ENCODE data around the gene TMEM164. TPM values are rescaled to one million over a fixed set of nuclear protein-coding genes. Genes with fewer than 3 reads are reported as not detected.
A peak's percentile ranks its signal among the peaks of the same experiment; 100 is the strongest.
"Not testable (repeated sequence)": the region's sequence is repeated elsewhere in the genome, so short reads cannot be mapped to it uniquely, and the experiment has no call there.

TMEM164 gene
- total RNA-seq, 1 donor from 2014 or later: 6.9 TPM

- FAIRE-seq (no peak), DNase-seq (ENCODE audit: low spot score in 2 of 2) (no peak)
Observed at GRCh38 chrX:110123331-110123782, 120.4 kb downstream of the TMEM164 start.

- FAIRE-seq (no peak), DNase-seq (ENCODE audit: low spot score in 2 of 2) (no peak)
Observed at GRCh38 chrX:110125446-110126162, 122.7 kb downstream of the TMEM164 start.

- FAIRE-seq (no peak), DNase-seq (ENCODE audit: low spot score in 2 of 2) (no peak)
Observed at GRCh38 chrX:110131031-110131430, 128.1 kb downstream of the TMEM164 start.

- DNase-seq (ENCODE audit: low spot score in 2 of 2) (no peak), FAIRE-seq (no peak)
Observed at GRCh38 chrX:110132450-110133114, 129.7 kb downstream of the TMEM164 start.

GRCh38 chrX:110133735-110134370 lies 130.9 kb downstream of the TMEM164 start:
- no peak for DNase-seq (ENCODE audit: low spot score in 2 of 2)
- FAIRE-seq: no peak

GRCh38 chrX:110135618-110136017 lies 132.7 kb downstream of the TMEM164 start:
- no peak for FAIRE-seq
- DNase-seq (ENCODE audit: low spot score in 2 of 2): no peak

- DNase-seq (ENCODE audit: low spot score in 2 of 2) (no peak), FAIRE-seq (no peak)
Observed at GRCh38 chrX:110136136-110136535, 133.2 kb downstream of the TMEM164 start.

GRCh38 chrX:110138557-110138956 lies 135.6 kb downstream of the TMEM164 start:
- FAIRE-seq: no peak
- DNase-seq (ENCODE audit: low spot score in 2 of 2): no peak

- DNase-seq (ENCODE audit: low spot score in 2 of 2) (no peak), FAIRE-seq (no peak)
Observed at GRCh38 chrX:110139172-110139571, 136.3 kb downstream of the TMEM164 start.

- DNase-seq (ENCODE audit: low spot score in 2 of 2) (no peak), FAIRE-seq (no peak)
Observed at GRCh38 chrX:110142096-110142495, 139.2 kb downstream of the TMEM164 start.

- DNase-seq (ENCODE audit: low spot score in 2 of 2) (no peak), FAIRE-seq (no peak)
Observed at GRCh38 chrX:110143454-110144210, 140.7 kb downstream of the TMEM164 start.

GRCh38 chrX:110145311-110145710 lies 142.4 kb downstream of the TMEM164 start:
- no peak for FAIRE-seq
- DNase-seq (ENCODE audit: low spot score in 2 of 2): no peak

- FAIRE-seq (no peak), DNase-seq (ENCODE audit: low spot score in 2 of 2) (no peak)
Observed at GRCh38 chrX:110145854-110146253, 142.9 kb downstream of the TMEM164 start.

- no peak for FAIRE-seq
Observed at GRCh38 chrX:110146521-110146920, 143.6 kb downstream of the TMEM164 start.

GRCh38 chrX:110153244-110153643 lies 150.3 kb downstream of the TMEM164 start:
- FAIRE-seq: no peak

More at GRCh38 chrX:110146521-110146920, 143.6 kb downstream of the TMEM164 start:
- DNase-seq (ENCODE audit: low spot score in 2 of 2): peak in 1 of 2 donors; percentile 27

GRCh38 chrX:110153896-110154295 lies 151.0 kb downstream of the TMEM164 start:
- DNase-seq (ENCODE audit: low spot score in 2 of 2) (no peak), FAIRE-seq (no peak)

More at GRCh38 chrX:110153244-110153643, 150.3 kb downstream of the TMEM164 start:
- DNase-seq (ENCODE audit: low spot score in 2 of 2): no peak

- not testable (repeated sequence) for FAIRE-seq; DNase-seq (ENCODE audit: low spot score in 2 of 2)
Observed at GRCh38 chrX:110154328-110154727, 151.4 kb downstream of the TMEM164 start.

GRCh38 chrX:110155759-110156158 lies 152.8 kb downstream of the TMEM164 start:
- DNase-seq (ENCODE audit: low spot score in 2 of 2) (no peak), FAIRE-seq (no peak)

GRCh38 chrX:110156167-110156754 lies 153.3 kb downstream of the TMEM164 start:
- no peak for FAIRE-seq

GRCh38 chrX:110157444-110157843 lies 154.5 kb downstream of the TMEM164 start:
- DNase-seq (ENCODE audit: low spot score in 2 of 2) (no peak), FAIRE-seq (no peak)

More at GRCh38 chrX:110156167-110156754, 153.3 kb downstream of the TMEM164 start:
- DNase-seq (ENCODE audit: low spot score in 2 of 2): no peak

Measured in frontal cortex (tissue), 4 donors.